Fibroblast of peridontal ligament (primary cell): ENCODE results near the gene CNTN5.

ENCODE experiments used
- DNase-seq: peaks from one replicate; pipeline ENCODE4 v3.0.0-alpha.2; 2010; ENCODE audit errors: extremely low read depth

Gene CNTN5

GRCh38 chr11:99170591-99170990 lies 149.8 kb downstream of the CNTN5 start:
- no peak for DNase-seq

- no peak for DNase-seq
Observed at GRCh38 chr11:99171330-99171729, 150.6 kb downstream of the CNTN5 start.

GRCh38 chr11:99176430-99176829 lies 155.7 kb downstream of the CNTN5 start:
- DNase-seq = no peak

- no peak for DNase-seq
Observed at GRCh38 chr11:99177446-99177845, 156.7 kb downstream of the CNTN5 start.

- no peak for DNase-seq
Observed at GRCh38 chr11:99184146-99184545, 163.4 kb downstream of the CNTN5 start.

- DNase-seq = no peak
Observed at GRCh38 chr11:99188221-99188620, 167.5 kb downstream of the CNTN5 start.

GRCh38 chr11:99192716-99193115 lies 172.0 kb downstream of the CNTN5 start:
- no peak for DNase-seq

GRCh38 chr11:99197477-99197876 lies 176.7 kb downstream of the CNTN5 start:
- DNase-seq = no peak

- DNase-seq = no peak
Observed at GRCh38 chr11:99198215-99198614, 177.5 kb downstream of the CNTN5 start.

GRCh38 chr11:99199341-99199740 lies 178.6 kb downstream of the CNTN5 start:
- DNase-seq = no peak

- DNase-seq = no peak
Observed at GRCh38 chr11:99200720-99201119, 180.0 kb downstream of the CNTN5 start.

GRCh38 chr11:99208813-99209212 lies 188.1 kb downstream of the CNTN5 start:
- DNase-seq = no peak

GRCh38 chr11:99229544-99229943 lies 208.8 kb downstream of the CNTN5 start:
- no peak for DNase-seq

GRCh38 chr11:99234534-99234933 lies 213.8 kb downstream of the CNTN5 start:
- no peak for DNase-seq

- no peak for DNase-seq
Observed at GRCh38 chr11:99238401-99238800, 217.7 kb downstream of the CNTN5 start.

GRCh38 chr11:99240192-99241030 lies 219.7 kb downstream of the CNTN5 start:
- DNase-seq = no peak

GRCh38 chr11:99241066-99241465 lies 220.3 kb downstream of the CNTN5 start:
- DNase-seq = no peak

- no peak for DNase-seq
Observed at GRCh38 chr11:99244613-99245012, 223.9 kb downstream of the CNTN5 start.

- no peak for DNase-seq
Observed at GRCh38 chr11:99246199-99246598, 225.4 kb downstream of the CNTN5 start.

GRCh38 chr11:99256614-99257013 lies 235.9 kb downstream of the CNTN5 start:
- DNase-seq = no peak

GRCh38 chr11:99257131-99257530 lies 236.4 kb downstream of the CNTN5 start:
- DNase-seq = no peak

GRCh38 chr11:99260696-99261095 lies 239.9 kb downstream of the CNTN5 start:
- no peak for DNase-seq

GRCh38 chr11:99268886-99269285 lies 248.1 kb downstream of the CNTN5 start:
- DNase-seq = no peak

GRCh38 chr11:99271527-99271926 lies 250.8 kb downstream of the CNTN5 start:
- DNase-seq = no peak
